ENCODE results near the gene KCNMA1.

GRCh38 chr10:77101341-77101740 is 536.3 kb downstream of the KCNMA1 start:
- TF ChIP-seq, protein P1, sequence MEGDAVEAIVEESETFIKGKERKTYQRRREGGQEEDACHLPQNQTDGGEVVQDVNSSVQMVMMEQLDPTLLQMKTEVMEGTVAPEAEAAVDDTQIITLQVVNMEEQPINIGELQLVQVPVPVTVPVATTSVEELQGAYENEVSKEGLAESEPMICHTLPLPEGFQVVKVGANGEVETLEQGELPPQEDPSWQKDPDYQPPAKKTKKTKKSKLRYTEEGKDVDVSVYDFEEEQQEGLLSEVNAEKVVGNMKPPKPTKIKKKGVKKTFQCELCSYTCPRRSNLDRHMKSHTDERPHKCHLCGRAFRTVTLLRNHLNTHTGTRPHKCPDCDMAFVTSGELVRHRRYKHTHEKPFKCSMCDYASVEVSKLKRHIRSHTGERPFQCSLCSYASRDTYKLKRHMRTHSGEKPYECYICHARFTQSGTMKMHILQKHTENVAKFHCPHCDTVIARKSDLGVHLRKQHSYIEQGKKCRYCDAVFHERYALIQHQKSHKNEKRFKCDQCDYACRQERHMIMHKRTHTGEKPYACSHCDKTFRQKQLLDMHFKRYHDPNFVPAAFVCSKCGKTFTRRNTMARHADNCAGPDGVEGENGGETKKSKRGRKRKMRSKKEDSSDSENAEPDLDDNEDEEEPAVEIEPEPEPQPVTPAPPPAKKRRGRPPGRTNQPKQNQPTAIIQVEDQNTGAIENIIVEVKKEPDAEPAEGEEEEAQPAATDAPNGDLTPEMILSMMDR (IDR thresholded peaks at IDR 0.05 in 4 of 5, conservative IDR thresholded peaks at IDR 0.05 in 1 of 5) = no peak
- no peak for TF ChIP-seq POLR2A (IDR thresholded peaks at IDR 0.05)
